Measurements from ENCODE around the gene SLC35G2. TPM values are rescaled to one million over a fixed set of nuclear protein-coding genes. Genes with fewer than 3 reads are reported as not detected.

Gene SLC35G2
- total and polyA plus RNA-seq, 2 experiments from 2014 or later = 1.5 to 1.6 TPM

DNA sequence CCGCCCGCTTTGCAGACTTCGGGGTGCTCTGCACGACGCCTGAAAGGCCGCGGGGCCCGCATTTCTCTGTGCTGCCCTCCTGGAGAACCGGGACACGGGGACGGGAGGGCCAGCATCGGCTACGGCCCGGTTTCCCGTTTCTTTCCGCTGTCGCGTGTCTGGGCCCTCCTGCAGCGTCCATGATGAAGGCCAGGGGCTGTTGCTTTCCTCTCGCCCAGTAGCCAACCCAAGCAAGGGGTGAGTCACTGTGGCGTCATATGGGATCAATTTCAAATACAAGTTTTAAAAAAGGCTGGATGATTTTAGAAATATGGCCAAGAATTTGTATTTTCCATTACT, 435 bp downstream of the SLC35G2 start:
- WGBS (ENCODE audit: low lambda C conversion rate, missing lambda C conversion rate) = 2% methylated on average over 19 of the region's 21 CpGs
- no peak overlapping the region for H3K27ac ChIP-seq

GRCh38 chr3:136819731-136820679, 1.1 kb downstream of the SLC35G2 start:
- Histone ChIP-seq H2AFZ (peak overlapping the region; percentile 31), H3K4me1 (ENCODE audit: insufficient read depth) (peaks cover 3% of the 10 kb centered on the region), H3K9me3 (ENCODE audit: low read depth) (no peaks in the 10 kb centered on the region), H3K27ac (no peak overlapping the region), H3K27me3 (peaks cover 24% of the 10 kb centered on the region), H3K36me3 (replicated peaks; ENCODE audit: insufficient read depth, low read depth) (no peaks in the 10 kb centered on the region), H3K4me3 (peak overlapping the region; percentile 69), H4K20me1 (ENCODE audit: insufficient read depth, poor library complexity, severe bottlenecking) (no peaks in the 10 kb centered on the region), H3K4me2 (peak overlapping the region; percentile 92), H3K9me2 (replicated peaks; ENCODE audit: insufficient read depth) (no peaks in the 10 kb centered on the region), H3K79me2 (no peaks in the 10 kb centered on the region)
- TF ChIP-seq EZH2phosphoT487 (IDR thresholded peaks at IDR 0.05; ENCODE audit: low read depth, severe bottlenecking, unreplicated experiment) (no peak), EZH2 (IDR thresholded peaks at IDR 0.05; ENCODE audit: borderline replicate concordance) (no peak), CTCF (IDR thresholded peaks at IDR 0.05; ENCODE audit: poor library complexity) (no peak)
- peak; percentile 69 for DNase-seq (ENCODE audit: low spot score)
- WGBS (ENCODE audit: low lambda C conversion rate, missing lambda C conversion rate) = 8% methylated on average over 51 of the region's 51 CpGs

More for the DNA sequence above, 435 bp downstream of the SLC35G2 start:
- Histone ChIP-seq H3K27me3 (peaks cover 24% of the 10 kb centered on the region), H3K79me2 (no peaks in the 10 kb centered on the region), H3K4me2 (peak overlapping the region; percentile 92), H3K4me1 (ENCODE audit: insufficient read depth) (peaks cover 3% of the 10 kb centered on the region), H4K20me1 (ENCODE audit: insufficient read depth, poor library complexity, severe bottlenecking) (no peaks in the 10 kb centered on the region), H3K36me3 (replicated peaks; ENCODE audit: insufficient read depth, low read depth) (no peaks in the 10 kb centered on the region), H3K9me2 (replicated peaks; ENCODE audit: insufficient read depth) (no peaks in the 10 kb centered on the region), H3K4me3 (peak overlapping the region; percentile 69), H3K9me3 (ENCODE audit: low read depth) (no peaks in the 10 kb centered on the region), H2AFZ (peak overlapping the region; percentile 31)
- DNase-seq (ENCODE audit: low spot score) = peak; percentile 13
- no peak for TF ChIP-seq EZH2phosphoT487 (IDR thresholded peaks at IDR 0.05; ENCODE audit: low read depth, severe bottlenecking, unreplicated experiment)
- TF ChIP-seq EZH2 (IDR thresholded peaks at IDR 0.05; ENCODE audit: borderline replicate concordance) = peak; percentile 58

DNA sequence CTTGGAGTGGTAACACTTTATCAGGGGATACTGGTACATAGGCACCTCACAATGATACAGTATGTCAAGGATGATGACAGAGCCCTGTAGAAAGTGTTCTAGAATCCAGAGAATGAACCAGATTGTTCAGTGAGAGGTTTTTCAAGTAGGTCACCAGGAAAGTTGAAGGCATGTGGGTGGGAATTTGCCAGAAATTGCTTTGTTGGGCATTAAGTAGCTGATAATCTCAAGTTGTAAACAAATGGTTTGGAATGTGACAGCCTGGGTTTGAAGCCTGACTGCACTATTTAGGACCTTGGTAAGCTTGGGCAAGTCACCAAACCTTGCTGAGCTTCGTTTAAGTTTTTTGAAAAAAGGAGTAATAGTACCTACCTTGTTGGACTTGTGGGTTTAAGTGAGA, 12.5 kb downstream of the SLC35G2 start:
- Histone ChIP-seq H3K79me2 (no peaks in the 10 kb centered on the region), H3K27me3 (no peaks in the 10 kb centered on the region), H3K4me3 (no peak overlapping the region), H3K4me1 (ENCODE audit: insufficient read depth) (no peaks in the 10 kb centered on the region), H3K4me2 (no peak overlapping the region), H3K27ac (no peak overlapping the region), H2AFZ (no peak overlapping the region), H4K20me1 (ENCODE audit: insufficient read depth, poor library complexity, severe bottlenecking) (no peaks in the 10 kb centered on the region), H3K9me2 (replicated peaks; ENCODE audit: insufficient read depth) (no peaks in the 10 kb centered on the region), H3K36me3 (replicated peaks; ENCODE audit: insufficient read depth, low read depth) (no peaks in the 10 kb centered on the region), H3K9me3 (ENCODE audit: low read depth) (no peaks in the 10 kb centered on the region)
- no peak for DNase-seq (ENCODE audit: low spot score)
- no peak for TF ChIP-seq CTCF (IDR thresholded peaks at IDR 0.05; ENCODE audit: poor library complexity)
- no peak for TF ChIP-seq EZH2 (IDR thresholded peaks at IDR 0.05; ENCODE audit: borderline replicate concordance)
- WGBS (ENCODE audit: low lambda C conversion rate, missing lambda C conversion rate) = 63% methylated on average over 1 of the region's 1 CpG

GRCh38 chr3:136835089-136835812, 16.3 kb downstream of the SLC35G2 start:
- Histone ChIP-seq H3K9me3 (ENCODE audit: low read depth) (no peaks in the 10 kb centered on the region), H3K4me1 (ENCODE audit: insufficient read depth) (no peaks in the 10 kb centered on the region), H2AFZ (no peak overlapping the region), H3K4me3 (no peak overlapping the region), H4K20me1 (ENCODE audit: insufficient read depth, poor library complexity, severe bottlenecking) (no peaks in the 10 kb centered on the region), H3K27me3 (no peaks in the 10 kb centered on the region), H3K79me2 (no peaks in the 10 kb centered on the region), H3K27ac (no peak overlapping the region), H3K4me2 (no peak overlapping the region), H3K9me2 (replicated peaks; ENCODE audit: insufficient read depth) (no peaks in the 10 kb centered on the region), H3K36me3 (replicated peaks; ENCODE audit: insufficient read depth, low read depth) (no peaks in the 10 kb centered on the region)
- DNase-seq (ENCODE audit: low spot score) = no peak
- WGBS (ENCODE audit: low lambda C conversion rate, missing lambda C conversion rate) = 96% methylated on average over 1 of the region's 1 CpG
- TF ChIP-seq EZH2 (IDR thresholded peaks at IDR 0.05; ENCODE audit: borderline replicate concordance) = no peak
- no peak for TF ChIP-seq CTCF (IDR thresholded peaks at IDR 0.05; ENCODE audit: poor library complexity)
- TF ChIP-seq EZH2phosphoT487 (IDR thresholded peaks at IDR 0.05; ENCODE audit: low read depth, severe bottlenecking, unreplicated experiment) = no peak

All from hepatocyte (in vitro differentiated cells).